PC-3 (cell line): ENCODE results near the gene CAMTA1. TPM values are rescaled to one million over a fixed set of nuclear protein-coding genes. Genes with fewer than 3 reads are reported as not detected.

Experiments used
- ATAC-seq: fragments of 200-7000 bp; cut with Tn5 transposase; 2 replicates; pipeline ENCODE4 v1.9.1; 2020; ENCODE audit warnings: mild to moderate bottlenecking, moderate library complexity
- BruUV-seq: library from RNA; stranded (reverse); fragments of 400-500 nt; replicated peaks from 2 replicates; lab custom pipeline; 2021; lab: Mats Ljungman, UMichigan
- CTCF ChIA-PET: fragments of 300-600 bp; sonication (Branson Sonifier 250); formaldehyde crosslinking; loops from one replicate; lab custom pipeline; 2022; ENCODE audit warnings: antibody characterized with exemption; lab: Charles Lee
- POLR2A ChIA-PET: fragments of 300-600 bp; sonication (Branson Sonifier 250); formaldehyde crosslinking; loops from one replicate; lab custom pipeline; 2022; ENCODE audit warnings: antibody characterized with exemption; ENCODE audit not compliant: unreplicated experiment; lab: Charles Lee
- DNase-seq: peaks from one replicate; pipeline ENCODE4 v3.0.0-alpha.2; 2015
- H2AFZ ChIP-seq: fragments of 300-600 bp; sonication (generic); 2 replicates; pipeline ENCODE4 v1.6.0; 2016; ENCODE audit warnings: antibody characterized with exemption, low read length
- H3F3A ChIP-seq: fragments of 300-600 bp; sonication (generic); one replicate; pipeline ENCODE4 v1.6.0; 2017; ENCODE audit warnings: antibody characterized with exemption, low read length, control low read depth, mild to moderate bottlenecking; ENCODE audit not compliant: unreplicated experiment
- H3K27ac ChIP-seq: fragments of 300-600 bp; sonication (generic); 2 replicates; pipeline ENCODE4 v1.5.1; 2016; ENCODE audit warnings: mild to moderate bottlenecking, low read length
- H3K27me3 ChIP-seq: fragments of 300-600 bp; sonication (generic); 2 replicates; pipeline ENCODE4 v1.6.1; 2016; ENCODE audit warnings: low read length, mixed read lengths
- H3K36me3 ChIP-seq: fragments of 300-600 bp; sonication (generic); 2 replicates; pipeline ENCODE4 v1.6.1; 2016; ENCODE audit warnings: low read depth, mixed run types, low read length, mixed read lengths
- H3K4me1 ChIP-seq: fragments of 300-600 bp; sonication (generic); 2 replicates; pipeline ENCODE4 v1.5.1; 2016; ENCODE audit warnings: low read length; ENCODE audit not compliant: insufficient read depth
- H3K4me2 ChIP-seq: fragments of 300-600 bp; sonication (generic); 2 replicates; pipeline ENCODE4 v1.6.0; 2016; ENCODE audit warnings: low read length
- H3K4me3 ChIP-seq: fragments of 300-600 bp; sonication (generic); 2 replicates; pipeline ENCODE4 v1.5.1; 2016; ENCODE audit warnings: mild to moderate bottlenecking, low read length, mixed read lengths
- H3K79me2 ChIP-seq: fragments of 300-600 bp; sonication (generic); 2 replicates; pipeline ENCODE4 v1.6.1; 2017; ENCODE audit warnings: low read length, mixed read lengths
- H3K9ac ChIP-seq: fragments of 300-600 bp; sonication (generic); 2 replicates; pipeline ENCODE4 v1.6.0; 2016; ENCODE audit warnings: mild to moderate bottlenecking, low read length
- H3K9me2 ChIP-seq: fragments of 300-600 bp; sonication (generic); replicated peaks from 2 replicates; pipeline ENCODE4 v1.6.1; 2016; ENCODE audit warnings: mixed run types, low read length, mixed read lengths
- H3K9me3 ChIP-seq: fragments of 300-600 bp; sonication (generic); 2 replicates; pipeline ENCODE4 v1.6.1; 2016; ENCODE audit warnings: low read length, mixed read lengths
- H4K20me1 ChIP-seq: fragments of 300-600 bp; sonication (generic); 2 replicates; pipeline ENCODE4 v1.6.1; 2016; ENCODE audit warnings: low read length, mixed read lengths
- EZH2 ChIP-seq: fragments of 300-600 bp; sonication (generic); IDR thresholded peaks from one replicate; pipeline ENCODE4 v1.6.1; 2017; ENCODE audit warnings: antibody characterized with exemption, mild to moderate bottlenecking, low read length; ENCODE audit not compliant: unreplicated experiment
- EZH2phosphoT487 ChIP-seq: fragments of 300-600 bp; sonication (generic); IDR thresholded peaks from 2 replicates; pipeline ENCODE4 v1.6.1; 2018; ENCODE audit warnings: mild to moderate bottlenecking, antibody characterized with exemption, low read length, borderline replicate concordance
- intact Hi-C: fragments of 100-400 bp; cut with micrococcal nuclease; formaldehyde crosslinking; loops from 2 replicates; pipeline ENCODE4 v1.9.0; 2023
- total RNA-seq: library from RNA; depleted of rRNA; stranded (reverse); fragments of >200 nt; gene quantifications from 2 replicates; pipeline ENCODE4 v1.2.3, GENCODE V29; 2014
- TF ChIP-seq, protein P1 (sequence below): fragments of 300-600 bp; sonication (generic); conservative IDR thresholded peaks from 2 replicates; pipeline ENCODE4 v1.5.1; 2017; ENCODE audit warnings: antibody characterized with exemption, low read depth, mild to moderate bottlenecking, low read length

The CAMTA1 gene
- total RNA-seq, 1 experiment from 2014 or later, result 40.8 TPM

DNA sequence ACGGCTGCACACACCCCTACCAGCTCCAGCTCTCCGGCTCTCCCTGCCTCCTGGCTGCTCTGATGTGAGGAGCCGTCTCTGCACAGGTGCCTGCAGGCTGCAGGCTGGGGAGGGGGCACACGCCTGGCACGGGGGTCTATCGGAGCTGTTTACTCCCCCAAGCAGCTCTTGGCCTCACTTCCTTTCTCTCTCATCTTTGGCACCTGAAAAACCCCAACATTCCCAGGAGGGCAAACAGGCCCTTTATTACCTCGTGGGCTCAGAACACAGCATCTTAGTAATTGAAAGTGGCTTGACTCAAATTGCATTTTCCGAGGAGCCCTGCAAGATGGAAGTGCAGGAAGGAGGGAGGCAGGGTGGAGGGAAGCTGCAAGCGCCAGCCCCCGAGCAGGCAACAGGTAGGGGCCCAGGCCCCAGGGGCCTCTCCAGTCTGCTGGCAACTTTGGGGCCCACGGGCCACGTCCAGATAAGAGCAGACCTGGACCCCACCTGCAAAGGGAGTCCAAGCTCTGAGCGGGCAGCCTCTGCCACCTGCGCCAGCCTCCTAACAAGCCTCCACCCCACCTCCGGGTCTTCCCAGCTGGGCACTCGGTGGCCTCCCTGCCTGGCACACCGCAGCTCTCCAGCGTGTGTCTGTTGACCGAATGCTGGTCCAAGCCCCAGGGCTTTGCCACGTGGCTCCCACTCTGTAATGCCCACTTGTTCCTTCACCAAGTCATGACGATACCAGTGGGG, 722.2 kb downstream of the CAMTA1 start:
- Histone ChIP-seq H3K4me2 (no peak overlapping the region), H3K27me3 (peaks cover 37% of the 10 kb centered on the region), H3K9me3 (no peaks in the 10 kb centered on the region), H3K9ac (no peak overlapping the region), H3K27ac (no peak overlapping the region), H3F3A (no peaks in the 10 kb centered on the region), H3K4me3 (no peak overlapping the region), H3K4me1 (no peaks in the 10 kb centered on the region), H3K79me2 (no peaks in the 10 kb centered on the region), H3K9me2 (no peaks in the 10 kb centered on the region), H3K36me3 (no peaks in the 10 kb centered on the region), H2AFZ (no peak overlapping the region), H4K20me1 (no peaks in the 10 kb centered on the region)
- ChIA-PET CTCF (no interaction called here), POLR2A (no interaction called here)
- BruUV-seq, result no TSS peak
- no peak for ATAC-seq
- intact Hi-C loops, result no loop called here
- TF ChIP-seq, protein P1, sequence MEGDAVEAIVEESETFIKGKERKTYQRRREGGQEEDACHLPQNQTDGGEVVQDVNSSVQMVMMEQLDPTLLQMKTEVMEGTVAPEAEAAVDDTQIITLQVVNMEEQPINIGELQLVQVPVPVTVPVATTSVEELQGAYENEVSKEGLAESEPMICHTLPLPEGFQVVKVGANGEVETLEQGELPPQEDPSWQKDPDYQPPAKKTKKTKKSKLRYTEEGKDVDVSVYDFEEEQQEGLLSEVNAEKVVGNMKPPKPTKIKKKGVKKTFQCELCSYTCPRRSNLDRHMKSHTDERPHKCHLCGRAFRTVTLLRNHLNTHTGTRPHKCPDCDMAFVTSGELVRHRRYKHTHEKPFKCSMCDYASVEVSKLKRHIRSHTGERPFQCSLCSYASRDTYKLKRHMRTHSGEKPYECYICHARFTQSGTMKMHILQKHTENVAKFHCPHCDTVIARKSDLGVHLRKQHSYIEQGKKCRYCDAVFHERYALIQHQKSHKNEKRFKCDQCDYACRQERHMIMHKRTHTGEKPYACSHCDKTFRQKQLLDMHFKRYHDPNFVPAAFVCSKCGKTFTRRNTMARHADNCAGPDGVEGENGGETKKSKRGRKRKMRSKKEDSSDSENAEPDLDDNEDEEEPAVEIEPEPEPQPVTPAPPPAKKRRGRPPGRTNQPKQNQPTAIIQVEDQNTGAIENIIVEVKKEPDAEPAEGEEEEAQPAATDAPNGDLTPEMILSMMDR, result no peak
- no peak for DNase-seq

DNA sequence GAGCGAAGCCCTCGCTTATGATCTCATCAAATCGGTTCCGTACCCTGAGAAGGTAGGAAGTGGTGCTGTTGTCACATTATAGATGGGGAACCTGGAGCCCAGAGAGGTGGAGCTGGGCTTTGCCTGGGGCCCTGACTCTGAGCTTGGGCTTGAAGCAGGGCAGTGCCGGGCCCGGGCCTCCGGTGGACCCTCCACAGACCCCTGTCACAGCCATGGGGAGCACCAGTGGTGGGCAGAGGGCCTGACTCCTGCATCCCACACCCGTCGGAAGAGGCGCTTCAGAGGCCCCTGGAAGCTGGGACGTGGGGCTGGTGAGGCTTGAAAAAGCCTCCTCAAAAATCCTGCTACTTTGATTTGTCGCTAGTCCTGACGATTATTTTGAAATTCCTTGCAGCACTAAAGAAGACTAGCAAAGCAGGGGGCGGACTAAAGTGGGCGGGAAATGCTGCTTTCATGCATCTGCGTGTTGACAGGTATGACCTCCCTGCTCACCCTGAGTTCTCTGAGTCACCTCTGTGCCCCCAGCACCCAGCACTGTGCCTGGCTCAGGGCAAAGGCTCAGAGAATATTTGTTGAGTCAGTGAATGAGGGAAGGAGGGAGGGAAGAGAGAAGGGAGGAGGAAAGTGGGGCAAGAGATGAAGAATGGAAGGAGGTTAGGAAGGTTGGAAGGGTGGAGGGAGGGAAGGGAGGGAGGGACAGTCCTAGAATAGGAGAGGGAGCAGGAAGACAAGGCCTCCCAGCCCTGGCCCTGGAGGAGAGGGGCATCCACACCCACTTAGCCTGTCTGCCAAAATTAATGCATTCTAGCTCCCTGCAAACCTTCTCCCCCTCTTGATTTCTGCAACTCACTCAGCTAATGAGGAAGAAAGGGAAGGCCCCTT, 723.0 kb downstream of the CAMTA1 start:
- POLR2A ChIA-PET, result no interaction called here
- Histone ChIP-seq H4K20me1 (no peaks in the 10 kb centered on the region), H3K27ac (no peak overlapping the region), H3K79me2 (no peaks in the 10 kb centered on the region), H3K4me1 (no peaks in the 10 kb centered on the region), H3K36me3 (no peaks in the 10 kb centered on the region), H3F3A (no peaks in the 10 kb centered on the region), H3K9ac (no peak overlapping the region), H3K4me2 (no peak overlapping the region), H3K27me3 (peaks cover 45% of the 10 kb centered on the region), H3K9me3 (no peaks in the 10 kb centered on the region), H3K4me3 (no peak overlapping the region), H2AFZ (no peak overlapping the region), H3K9me2 (no peaks in the 10 kb centered on the region)
- CTCF ChIA-PET, result no interaction called here
- ATAC-seq (no peak), DNase-seq (no peak)
- TF ChIP-seq EZH2phosphoT487, result no peak
- no peak for TF ChIP-seq EZH2
- TF ChIP-seq, protein P1, result no peak
- BruUV-seq, result no TSS peak
- intact Hi-C loops, result no loop called here
